Measurements from ENCODE around the gene SPRYD4.

GRCh38 chr12:56474389-56474788 is 6.0 kb downstream of the SPRYD4 start:
- TF ChIP-seq CTCF (IDR thresholded peaks at IDR 0.05; ENCODE audit: low read length) (no peak), EZH2 (IDR thresholded peaks at IDR 0.05; ENCODE audit: borderline replicate concordance, low read length) (no peak)

Data from OCI-LY1 (cell line).